NT2/D1 (cell line): ENCODE measurements around the gene MAFF.

Experiments
- SUZ12 ChIP-seq: IDR thresholded peaks from 2 replicates; pipeline ENCODE4 v1.6.1; 2011; ENCODE audit not compliant: insufficient read length, insufficient read depth; ENCODE audit errors: extremely low read depth
- YY1 ChIP-seq: IDR thresholded peaks from 2 replicates; pipeline ENCODE4 v1.6.1; 2011; ENCODE audit not compliant: insufficient read length, insufficient read depth
- ZNF274 ChIP-seq: IDR thresholded peaks from 2 replicates; pipeline ENCODE4 v1.6.1; 2011; ENCODE audit warnings: mild to moderate bottlenecking, low read depth, low read length

DNA sequence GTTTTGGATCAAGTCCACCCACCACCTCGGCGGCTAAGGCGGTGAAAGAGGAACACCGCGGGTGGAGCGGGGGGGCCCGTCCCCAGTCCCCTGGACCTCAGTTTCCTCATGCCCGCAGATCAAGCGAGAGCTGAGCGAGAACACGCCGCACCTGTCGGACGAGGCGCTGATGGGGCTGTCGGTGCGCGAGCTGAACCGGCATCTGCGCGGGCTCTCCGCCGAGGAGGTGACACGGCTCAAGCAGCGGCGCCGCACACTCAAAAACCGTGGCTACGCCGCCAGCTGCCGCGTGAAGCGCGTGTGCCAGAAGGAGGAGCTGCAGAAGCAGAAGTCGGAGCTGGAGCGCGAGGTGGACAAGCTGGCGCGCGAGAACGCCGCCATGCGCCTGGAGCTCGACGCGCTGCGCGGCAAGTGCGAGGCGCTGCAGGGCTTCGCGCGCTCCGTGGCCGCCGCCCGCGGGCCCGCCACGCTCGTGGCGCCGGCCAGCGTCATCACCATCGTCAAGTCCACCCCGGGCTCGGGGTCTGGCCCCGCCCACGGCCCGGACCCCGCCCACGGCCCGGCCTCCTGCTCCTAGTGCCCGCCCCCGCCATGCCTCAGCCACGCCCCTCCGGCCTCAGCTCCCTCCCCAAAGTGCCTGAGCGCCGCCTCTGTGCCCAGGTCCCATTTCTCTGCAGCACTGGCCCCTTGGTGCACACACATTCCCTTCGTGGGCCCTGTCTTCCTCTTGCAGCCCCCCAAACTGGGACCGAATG is 12.7 kb downstream of the MAFF start:
- TF ChIP-seq YY1 (no peak), ZNF274 (no peak), SUZ12 (no peak)
